ENCODE results near the gene GLTP.

Gene GLTP

GRCh38 chr12:109832541-109833306 lies 47.6 kb downstream of the GLTP start:
- Histone ChIP-seq H3K4me3 (ENCODE audit: low read length, poor library complexity, severe bottlenecking) (no peak overlapping the region), H3K9ac (ENCODE audit: low read depth, low read length, poor library complexity, severe bottlenecking) (no peak overlapping the region), H3K9me3 (ENCODE audit: insufficient read depth, low read depth, low read length) (no peaks in the 10 kb centered on the region), H3K36me3 (ENCODE audit: insufficient read depth, low read length) (no peaks in the 10 kb centered on the region), H3K9me2 (replicated peaks; ENCODE audit: low read depth, low read length) (no peaks in the 10 kb centered on the region), H3K79me2 (ENCODE audit: insufficient read depth, low read length) (no peaks in the 10 kb centered on the region), H4K20me1 (ENCODE audit: insufficient read depth, low read length, poor library complexity, severe bottlenecking) (no peaks in the 10 kb centered on the region), H3K4me1 (ENCODE audit: insufficient read depth, low read length, poor library complexity, severe bottlenecking) (no peaks in the 10 kb centered on the region), H2AFZ (ENCODE audit: low read length) (no peak overlapping the region), H3F3A (ENCODE audit: low read depth) (no peaks in the 10 kb centered on the region), H3K4me2 (ENCODE audit: low read depth, low read length, poor library complexity, severe bottlenecking) (no peak overlapping the region), H3K27me3 (ENCODE audit: insufficient read depth, low read length, poor library complexity, severe bottlenecking) (no peaks in the 10 kb centered on the region)
- TF ChIP-seq CTCF (conservative IDR thresholded peaks at IDR 0.05; ENCODE audit: low read length) (no peak), EZH2phosphoT487 (IDR thresholded peaks at IDR 0.05; ENCODE audit: borderline replicate concordance) (no peak)

GRCh38 chr12:109831929-109832328 lies 48.4 kb downstream of the GLTP start:
- H3K9me3 ChIP-seq (ENCODE audit: insufficient read depth, low read depth, low read length), result no peaks in the 10 kb centered on the region
- no peak overlapping the region for H2AFZ ChIP-seq (ENCODE audit: low read length)
- H3K27me3 ChIP-seq (ENCODE audit: insufficient read depth, low read length, poor library complexity, severe bottlenecking), result no peaks in the 10 kb centered on the region
- H3K4me3 ChIP-seq (ENCODE audit: low read length, poor library complexity, severe bottlenecking), result no peak overlapping the region
- H3K9me2 ChIP-seq (replicated peaks; ENCODE audit: low read depth, low read length), result no peaks in the 10 kb centered on the region
- no peak overlapping the region for H3K4me2 ChIP-seq (ENCODE audit: low read depth, low read length, poor library complexity, severe bottlenecking)
- TF ChIP-seq CTCF (conservative IDR thresholded peaks at IDR 0.05; ENCODE audit: low read length), result no peak
- no peak for TF ChIP-seq EZH2phosphoT487 (IDR thresholded peaks at IDR 0.05; ENCODE audit: borderline replicate concordance)
- H3K79me2 ChIP-seq (ENCODE audit: insufficient read depth, low read length), result no peaks in the 10 kb centered on the region
- H3K36me3 ChIP-seq (ENCODE audit: insufficient read depth, low read length), result no peaks in the 10 kb centered on the region
- H3K4me1 ChIP-seq (ENCODE audit: insufficient read depth, low read length, poor library complexity, severe bottlenecking), result no peaks in the 10 kb centered on the region
- H3K9ac ChIP-seq (ENCODE audit: low read depth, low read length, poor library complexity, severe bottlenecking), result no peak overlapping the region
- no peaks in the 10 kb centered on the region for H4K20me1 ChIP-seq (ENCODE audit: insufficient read depth, low read length, poor library complexity, severe bottlenecking)
- no peaks in the 10 kb centered on the region for H3F3A ChIP-seq (ENCODE audit: low read depth)

- Histone ChIP-seq H3K4me1 (ENCODE audit: insufficient read depth, low read length, poor library complexity, severe bottlenecking) (no peaks in the 10 kb centered on the region), H3K9me3 (ENCODE audit: insufficient read depth, low read depth, low read length) (no peaks in the 10 kb centered on the region), H3K4me2 (ENCODE audit: low read depth, low read length, poor library complexity, severe bottlenecking) (no peak overlapping the region), H3K27me3 (ENCODE audit: insufficient read depth, low read length, poor library complexity, severe bottlenecking) (no peaks in the 10 kb centered on the region), H3K79me2 (ENCODE audit: insufficient read depth, low read length) (no peaks in the 10 kb centered on the region), H4K20me1 (ENCODE audit: insufficient read depth, low read length, poor library complexity, severe bottlenecking) (no peaks in the 10 kb centered on the region), H3K9ac (ENCODE audit: low read depth, low read length, poor library complexity, severe bottlenecking) (no peak overlapping the region), H2AFZ (ENCODE audit: low read length) (no peak overlapping the region), H3K9me2 (replicated peaks; ENCODE audit: low read depth, low read length) (no peaks in the 10 kb centered on the region), H3K4me3 (ENCODE audit: low read length, poor library complexity, severe bottlenecking) (no peak overlapping the region), H3F3A (ENCODE audit: low read depth) (no peaks in the 10 kb centered on the region), H3K36me3 (ENCODE audit: insufficient read depth, low read length) (no peaks in the 10 kb centered on the region)
- TF ChIP-seq CTCF (conservative IDR thresholded peaks at IDR 0.05; ENCODE audit: low read length), result no peak
- TF ChIP-seq EZH2phosphoT487 (IDR thresholded peaks at IDR 0.05; ENCODE audit: borderline replicate concordance), result no peak
Measured at GRCh38 chr12:109831365-109831764, 49.0 kb downstream of the GLTP start.
